HUES64 (cell line): Measurements from ENCODE around the gene HAPLN3.
"Not testable (repeated sequence)": the region's sequence is repeated elsewhere in the genome, so short reads cannot be mapped to it uniquely, and the experiment has no call there.

Experiments
- H3K27ac ChIP-seq: 2 replicates; pipeline ENCODE4 v1.7.0; 2013; ENCODE audit warnings: low read depth, low read length, inconsistent platforms
- H3K27me3 ChIP-seq: 2 replicates; pipeline ENCODE4 v1.6.1; 2013; ENCODE audit warnings: mild to moderate bottlenecking, low read length; ENCODE audit not compliant: insufficient read depth
- H3K36me3 ChIP-seq: 2 replicates; pipeline ENCODE4 v1.6.1; 2013; ENCODE audit warnings: mild to moderate bottlenecking, low read length; ENCODE audit not compliant: insufficient read depth
- H3K4me1 ChIP-seq: 2 replicates; pipeline ENCODE4 v1.6.1; 2013; ENCODE audit warnings: mild to moderate bottlenecking, low read length, moderate library complexity; ENCODE audit not compliant: insufficient read depth
- H3K4me3 ChIP-seq: 2 replicates; pipeline ENCODE4 v1.5.1; 2013; ENCODE audit warnings: mild to moderate bottlenecking, low read length, moderate library complexity
- H3K9ac ChIP-seq: 2 replicates; pipeline ENCODE4 v1.6.1; 2013; ENCODE audit warnings: mild to moderate bottlenecking, low read depth, low read length
- H3K9me3 ChIP-seq: 2 replicates; pipeline ENCODE4 v1.6.1; 2013; ENCODE audit warnings: low read depth, low read length; ENCODE audit not compliant: insufficient read depth
- WGBS: fragments of 150-250, 120-280 bp; methylation state at CpG from one replicate; pipeline ENCODE4 v1.1.7; 2013; ENCODE audit warnings: missing lambda C conversion rate; 5-methylcytosine and 5-hydroxymethylcytosine counted together

The HAPLN3 gene

GRCh38 chr15:88925648-88926047 is 30.3 kb upstream of the HAPLN3 start:
- WGBS: 91% methylated on average over 2 of the region's 2 CpGs

GRCh38 chr15:88920892-88921435 is 25.6 kb upstream of the HAPLN3 start:
- H3K4me1 ChIP-seq, H3K9ac ChIP-seq, H3K4me3 ChIP-seq, H3K27ac ChIP-seq, H3K9me3 ChIP-seq, H3K27me3 ChIP-seq, H3K36me3 ChIP-seq: not testable (repeated sequence)
- 95% methylated on average over 12 of the region's 12 CpGs for WGBS

More at GRCh38 chr15:88925648-88926047, 30.3 kb upstream of the HAPLN3 start:
- peaks cover 18% of the 10 kb centered on the region for H3K9me3 ChIP-seq
- not testable (repeated sequence) for H3K27me3 ChIP-seq, H3K4me3 ChIP-seq, H3K4me1 ChIP-seq, H3K36me3 ChIP-seq, H3K9ac ChIP-seq, H3K27ac ChIP-seq

DNA sequence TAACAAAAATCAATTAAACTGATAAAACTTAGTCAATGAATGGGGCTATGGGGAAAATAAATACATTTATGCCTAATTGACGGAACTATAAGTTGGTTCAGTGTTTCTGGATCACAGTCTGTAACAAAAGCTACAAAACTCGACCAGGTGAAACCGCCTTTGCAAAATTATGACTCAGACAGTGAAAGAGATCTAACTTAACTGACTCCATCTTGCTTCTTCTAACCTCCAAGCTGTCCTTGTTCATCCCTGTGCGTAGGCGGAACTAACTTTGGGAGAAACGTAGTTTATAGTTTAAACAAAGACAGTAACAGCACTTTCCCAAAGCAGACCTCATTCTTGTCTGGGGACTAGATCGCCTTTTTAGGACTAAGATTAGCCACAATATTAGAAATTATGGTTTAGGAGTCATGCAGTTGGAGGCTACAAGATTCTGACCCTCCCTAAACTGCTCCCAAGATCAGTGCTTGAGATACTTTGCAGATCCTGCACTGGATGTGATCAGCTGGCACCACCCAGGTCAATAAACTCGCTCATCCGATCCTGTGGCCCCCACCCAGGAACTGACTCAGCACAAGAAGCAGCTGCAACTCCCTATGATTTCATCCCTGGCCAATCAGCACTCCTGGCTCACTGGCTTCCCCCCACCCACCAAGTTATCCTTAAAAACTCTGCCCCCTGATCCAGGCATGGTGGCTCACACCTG is 25.0 kb upstream of the HAPLN3 start:
- Histone ChIP-seq H3K9ac (no peak overlapping the region), H3K27ac (no peak overlapping the region), H3K4me3 (no peak overlapping the region), H3K27me3 (no peaks in the 10 kb centered on the region), H3K4me1 (no peaks in the 10 kb centered on the region), H3K36me3 (no peaks in the 10 kb centered on the region), H3K9me3 (peaks cover 4% of the 10 kb centered on the region; the same call in 1 of the 2 replicates)
- WGBS: 94% methylated on average over 9 of the region's 9 CpGs

DNA sequence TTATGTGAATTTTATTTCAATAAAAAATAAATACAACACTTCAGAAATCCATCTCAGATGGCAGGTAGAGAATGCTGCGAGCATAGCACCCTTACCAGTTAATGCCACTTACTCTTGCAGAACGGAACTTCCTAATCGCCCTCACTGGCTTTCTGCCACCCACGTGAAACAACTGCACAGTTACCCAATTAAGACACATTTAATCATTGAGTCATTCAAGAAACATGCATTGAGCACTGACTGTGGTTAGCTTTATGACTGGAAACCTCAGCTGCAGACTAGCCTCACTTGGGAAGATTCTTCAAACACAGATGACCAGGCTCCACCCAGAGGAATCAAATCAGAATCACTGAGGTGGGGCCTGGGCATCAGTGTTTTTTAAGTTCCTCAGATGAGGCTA is 23.4 kb upstream of the HAPLN3 start:
- H3K4me1 ChIP-seq: no peaks in the 10 kb centered on the region; the same call in 1 of the 2 replicates

GRCh38 chr15:88917760-88918159 is 22.4 kb upstream of the HAPLN3 start:
- 98% methylated on average over 5 of the region's 5 CpGs for WGBS
- no peaks in the 10 kb centered on the region for H3K27me3 ChIP-seq
- no peak overlapping the region for H3K4me3 ChIP-seq
- H3K9me3 ChIP-seq: no peaks in the 10 kb centered on the region
- H3K36me3 ChIP-seq: no peaks in the 10 kb centered on the region
- H3K4me1 ChIP-seq: no peaks in the 10 kb centered on the region; the same call in 1 of the 2 replicates
- H3K9ac ChIP-seq: no peak overlapping the region
- no peak overlapping the region for H3K27ac ChIP-seq

More for the DNA sequence above, 23.4 kb upstream of the HAPLN3 start:
- Histone ChIP-seq H3K9ac (no peak overlapping the region), H3K36me3 (no peaks in the 10 kb centered on the region), H3K27ac (no peak overlapping the region), H3K27me3 (no peaks in the 10 kb centered on the region), H3K9me3 (no peaks in the 10 kb centered on the region), H3K4me3 (no peak overlapping the region)
- WGBS: 88% methylated on average over 4 of the region's 4 CpGs

- Histone ChIP-seq H3K36me3 (peaks cover 9% of the 10 kb centered on the region), H3K9me3 (no peaks in the 10 kb centered on the region), H3K27me3 (no peaks in the 10 kb centered on the region), H3K4me3 (no peak overlapping the region), H3K9ac (no peak overlapping the region), H3K4me1 (peaks cover 12% of the 10 kb centered on the region), H3K27ac (no peak overlapping the region)
- 93% methylated on average over 9 of the region's 10 CpGs for WGBS
These were observed 20.0 kb upstream of the HAPLN3 start for GRCh38 chr15:88915354-88915753.

- H3K9me3 ChIP-seq: no peaks in the 10 kb centered on the region
- peak overlapping the region; percentile 15 for H3K27ac ChIP-seq
- no peaks in the 10 kb centered on the region for H3K27me3 ChIP-seq
- whole genome bisulfite sequencing: 83% methylated on average over 4 of the region's 4 CpGs
- peak overlapping the region; percentile 85 for H3K9ac ChIP-seq
- peaks cover 15% of the 10 kb centered on the region for H3K4me1 ChIP-seq
- H3K4me3 ChIP-seq: peak overlapping the region; percentile 99
- peaks cover 24% of the 10 kb centered on the region for H3K36me3 ChIP-seq
These were observed 18.5 kb upstream of the HAPLN3 start for GRCh38 chr15:88913850-88914169.

DNA sequence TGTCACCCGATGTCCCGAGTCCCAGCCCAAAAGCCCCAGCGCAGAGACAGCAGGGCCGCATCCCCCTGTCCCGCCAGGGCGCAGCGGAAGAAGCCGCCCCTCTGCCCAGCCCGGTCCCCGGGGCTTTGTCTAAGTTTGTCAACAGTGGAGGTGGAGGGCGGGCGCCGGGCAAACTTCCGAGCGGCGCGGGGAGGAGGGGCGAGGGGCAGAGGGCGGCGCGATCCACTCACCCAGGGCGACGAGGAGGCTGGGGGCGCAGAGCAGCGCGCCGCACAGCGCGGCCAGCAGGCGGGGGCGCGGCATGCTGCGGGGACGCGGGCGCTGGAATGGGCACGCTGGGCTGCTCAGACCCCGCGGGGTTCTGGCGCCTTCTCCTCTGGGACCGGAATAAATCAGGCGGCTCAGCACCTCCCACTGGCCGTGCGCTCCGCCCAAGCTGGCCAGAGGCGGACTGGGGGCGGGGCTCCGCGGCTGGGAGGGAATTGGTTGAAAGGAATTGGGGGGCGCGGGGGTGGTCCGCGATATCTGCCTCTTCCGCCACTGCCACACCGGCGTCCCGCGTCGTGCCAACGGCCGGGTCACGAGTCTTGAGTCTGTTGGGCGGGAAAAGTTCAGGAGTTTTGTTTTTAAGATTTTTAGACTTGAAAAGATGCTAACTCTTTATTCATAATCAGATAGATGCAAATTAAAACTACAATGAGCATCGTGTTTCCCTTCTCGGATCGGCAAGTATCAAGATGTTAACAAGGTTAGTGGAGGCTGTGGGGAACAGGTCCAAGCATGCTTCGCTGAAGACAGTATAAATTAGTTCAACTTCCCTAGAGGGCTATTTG is 17.9 kb upstream of the HAPLN3 start, which contains the start of gene MFGE8:
MFGE8 (minus strand) TSS at position 363 of the 833 bp plus-strand sequence; CDS start at position 303, 60 bp downstream.
- Histone ChIP-seq H3K27ac (peak within 1 kb of the TSS; percentile 47), H3K4me1 (peaks cover 15% of the 10 kb centered on the region), H3K9ac (peak within 1 kb of the TSS; percentile 85), H3K27me3 (no peaks in the 10 kb centered on the region), H3K4me3 (peak within 1 kb of the TSS; percentile 99), H3K9me3 (no peaks in the 10 kb centered on the region), H3K36me3 (peaks cover 30% of the 10 kb centered on the region)
- under 1% methylated on average over 66 of the region's 67 CpGs for WGBS

GRCh38 chr15:88912500-88912921 is 17.2 kb upstream of the HAPLN3 start:
- H3K9me3 ChIP-seq: no peaks in the 10 kb centered on the region
- WGBS: 2% methylated on average over 20 of the region's 20 CpGs
- peak overlapping the region; percentile 47 for H3K27ac ChIP-seq
- no peaks in the 10 kb centered on the region for H3K27me3 ChIP-seq
- peak overlapping the region; percentile 85 for H3K9ac ChIP-seq
- peaks cover 15% of the 10 kb centered on the region for H3K4me1 ChIP-seq
- peak overlapping the region; percentile 99 for H3K4me3 ChIP-seq
- H3K36me3 ChIP-seq: peaks cover 37% of the 10 kb centered on the region

DNA sequence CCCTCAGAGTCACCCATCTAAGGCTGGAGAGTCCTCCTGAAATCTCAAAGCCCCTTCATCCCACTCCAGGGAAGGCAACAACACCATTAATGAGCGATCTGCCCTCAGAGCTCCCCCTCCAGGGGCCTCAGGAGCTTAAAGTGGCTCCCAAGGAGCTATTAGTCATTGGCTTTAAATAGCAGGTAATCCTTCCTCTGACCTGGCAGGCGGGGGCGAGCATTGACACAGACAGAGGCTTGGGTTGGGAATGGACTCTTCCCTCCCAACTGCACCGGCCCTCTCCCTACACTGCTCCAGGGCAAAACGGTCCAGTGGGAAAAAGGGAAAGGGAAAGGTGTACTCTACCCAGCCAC is 16.4 kb upstream of the HAPLN3 start:
- WGBS: 8% methylated on average over 3 of the region's 5 CpGs
- Histone ChIP-seq H3K4me3 (peak overlapping the region; percentile 99), H3K27ac (peak overlapping the region; percentile 47; the same call in 1 of the 2 replicates)

More for the DNA sequence above, 16.4 kb upstream of the HAPLN3 start:
- Histone ChIP-seq H3K9me3 (no peaks in the 10 kb centered on the region), H3K4me1 (peaks cover 15% of the 10 kb centered on the region), H3K9ac (peak overlapping the region; percentile 85; the same call in 1 of the 2 replicates), H3K36me3 (peaks cover 45% of the 10 kb centered on the region), H3K27me3 (no peaks in the 10 kb centered on the region)
